SU-DHL-6 (cell line): ENCODE measurements around the gene INPP4B.

Source experiments
- CTCF ChIP-seq: fragments of 200-600 bp; sonication (generic); IDR thresholded peaks from one replicate; pipeline ENCODE4 v1.5.1; 2017; ENCODE audit warnings: antibody characterized with exemption, mild to moderate bottlenecking, low read length, moderate library complexity; ENCODE audit not compliant: insufficient read depth, poor library complexity, severe bottlenecking
- EZH2phosphoT487 ChIP-seq: fragments of 200-600 bp; sonication (generic), shearing (Covaris generic); conservative IDR thresholded peaks from 2 replicates; pipeline ENCODE4 v1.6.1; 2018; ENCODE audit warnings: mild to moderate bottlenecking, antibody characterized with exemption, low read length, moderate library complexity, mixed read lengths

GRCh38 chr4:142435599-142436235, 410.4 kb downstream of the INPP4B start:
- no peak for TF ChIP-seq CTCF
- TF ChIP-seq EZH2phosphoT487, result no peak
